Stomach smooth muscle (tissue), 2 donors: ENCODE data around the gene NBPF4.

Experiments used
- H3K27ac ChIP-seq: one replicate; pipeline ENCODE4 v1.7.0; 2013; ENCODE audit warnings: mild to moderate bottlenecking, low read length, inconsistent platforms
- H3K27me3 ChIP-seq, 2 donors: one replicate each; pipeline ENCODE4 v1.7.0; 2013; ENCODE audit warnings: low read length in 2 of 2; ENCODE audit not compliant: insufficient read depth in 2 of 2, control insufficient read depth in 1 of 2
- H3K36me3 ChIP-seq, 2 donors: one replicate each; pipeline ENCODE4 v1.7.0; 2013; ENCODE audit warnings: low read length in 2 of 2; ENCODE audit not compliant: control insufficient read depth in 2 of 2, insufficient read depth in 2 of 2
- H3K4me1 ChIP-seq: one replicate; pipeline ENCODE4 v1.7.0; 2013; ENCODE audit warnings: low read length; ENCODE audit not compliant: control insufficient read depth, insufficient read depth
- H3K4me3 ChIP-seq, 2 donors: one replicate each; pipeline ENCODE4 v1.7.0; 2013; ENCODE audit warnings: low read length in 2 of 2
- H3K9ac ChIP-seq, 2 donors: one replicate each; pipeline ENCODE4 v1.7.0; 2013; ENCODE audit warnings: low read length in 2 of 2, mild to moderate bottlenecking in 1 of 2
- H3K9me3 ChIP-seq, 2 donors: one replicate each; pipeline ENCODE4 v1.7.0; 2013; ENCODE audit warnings: low read length in 2 of 2; ENCODE audit not compliant: control insufficient read depth in 2 of 2
- donor health status: healthy.
- donor health status: Pancreatic carcinoma.

Gene NBPF4

DNA sequence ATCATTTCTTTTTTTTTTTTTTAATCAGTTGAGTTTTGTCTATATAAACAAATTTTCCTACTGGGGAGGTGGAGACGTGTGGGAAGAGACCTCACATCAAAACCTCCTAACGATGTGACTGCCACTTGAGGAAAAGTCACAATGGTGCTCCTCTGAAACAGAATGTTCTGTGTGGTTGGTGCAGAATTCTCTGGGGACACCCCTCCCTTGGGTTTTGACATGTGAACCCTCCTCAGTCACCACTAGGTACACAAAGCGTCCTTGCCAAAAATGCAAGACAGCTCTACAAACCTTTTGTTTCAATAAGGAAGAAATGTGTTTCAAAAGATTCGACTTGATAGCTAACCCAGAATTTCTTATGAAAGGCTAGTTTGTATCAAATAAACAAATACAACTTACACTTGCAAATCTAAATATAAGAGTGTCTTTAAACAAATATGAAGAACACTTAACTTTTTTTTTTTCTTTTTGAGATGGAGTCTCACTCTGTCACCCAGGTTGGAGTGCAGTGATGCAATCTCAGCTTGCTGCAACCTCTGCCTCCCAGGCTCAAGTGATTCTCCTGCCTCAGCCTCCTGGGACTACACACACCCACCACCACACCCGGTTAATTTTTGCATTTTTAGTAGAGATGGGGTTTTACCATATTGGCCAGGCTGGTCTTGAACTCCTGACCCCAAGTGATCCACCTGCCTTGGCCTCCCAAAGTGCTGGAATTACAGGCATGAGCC lies 53.0 kb downstream of the NBPF4 start:
- no peak overlapping the region for H3K4me3 ChIP-seq
- no peak overlapping the region for H3K9ac ChIP-seq
- H3K4me1 ChIP-seq, result no peaks in the 10 kb centered on the region
- H3K36me3 ChIP-seq, result no peaks in the 10 kb centered on the region
- H3K9me3 ChIP-seq, result no peaks in the 10 kb centered on the region
- no peak overlapping the region for H3K27ac ChIP-seq
- H3K27me3 ChIP-seq, result no peaks in the 10 kb centered on the region

DNA sequence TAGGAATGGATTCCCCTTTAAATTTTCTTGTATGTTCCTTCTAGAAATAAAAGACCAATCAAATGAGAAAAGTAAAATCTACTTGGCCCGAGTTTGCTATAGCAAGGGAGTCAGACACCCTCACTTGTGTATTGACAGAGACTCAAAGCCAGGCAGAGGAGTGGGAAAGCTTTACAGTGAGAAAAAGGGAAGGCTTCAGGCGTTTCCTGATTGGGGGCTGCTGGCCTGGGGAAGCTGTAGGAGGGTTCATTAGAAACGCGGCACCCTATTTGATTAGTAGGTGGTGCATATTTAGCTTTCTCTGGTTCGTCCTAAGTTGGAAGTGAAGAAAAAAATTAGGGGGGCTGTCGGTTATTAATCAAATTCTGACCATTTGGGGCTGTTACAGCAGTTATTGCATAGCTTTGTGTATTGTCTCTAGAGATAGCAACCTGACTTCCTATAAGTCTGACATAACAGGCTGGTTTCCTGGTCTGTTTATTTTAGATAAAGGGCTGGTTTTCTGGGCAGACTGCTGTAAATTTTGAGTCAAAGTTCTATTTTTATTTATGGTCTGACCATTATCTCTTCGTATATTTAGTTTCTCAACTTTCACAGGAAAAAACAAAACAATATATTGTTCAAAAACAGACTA lies 53.8 kb downstream of the NBPF4 start:
- Histone ChIP-seq H3K4me1 (no peaks in the 10 kb centered on the region), H3K36me3 (no peaks in the 10 kb centered on the region), H3K9ac (no peak overlapping the region), H3K27ac (no peak overlapping the region), H3K9me3 (no peaks in the 10 kb centered on the region), H3K27me3 (no peaks in the 10 kb centered on the region), H3K4me3 (no peak overlapping the region)

- no peaks in the 10 kb centered on the region for H3K9me3 ChIP-seq
- no peak overlapping the region for H3K4me3 ChIP-seq
- H3K36me3 ChIP-seq, result peaks cover under 1 to 8% of the 10 kb centered on the region in 2 donors
- H3K27ac ChIP-seq, result no peak overlapping the region
- H3K27me3 ChIP-seq, result no peaks in the 10 kb centered on the region
- no peaks in the 10 kb centered on the region for H3K4me1 ChIP-seq
- H3K9ac ChIP-seq, result no peak overlapping the region
Observed at GRCh38 chr1:108188801-108189200, 55.1 kb downstream of the NBPF4 start.

GRCh38 chr1:108182959-108183700 lies 60.7 kb downstream of the NBPF4 start:
- Histone ChIP-seq H3K36me3 (peaks cover 5 to 17% of the 10 kb centered on the region in 2 donors), H3K9ac (no peak overlapping the region), H3K9me3 (no peaks in the 10 kb centered on the region), H3K4me1 (no peaks in the 10 kb centered on the region), H3K4me3 (no peak overlapping the region), H3K27ac (no peak overlapping the region), H3K27me3 (no peaks in the 10 kb centered on the region)

GRCh38 chr1:108179018-108179417 lies 64.9 kb downstream of the NBPF4 start:
- Histone ChIP-seq H3K4me1 (no peaks in the 10 kb centered on the region), H3K27ac (no peak overlapping the region), H3K36me3 (peaks cover 7 to 12% of the 10 kb centered on the region in 2 donors), H3K9ac (no peak overlapping the region), H3K4me3 (no peak overlapping the region), H3K9me3 (no peaks in the 10 kb centered on the region), H3K27me3 (no peaks in the 10 kb centered on the region)
